PC-3 (cell line): ENCODE results near the gene GPHA2. TPM values are rescaled to one million over a fixed set of nuclear protein-coding genes. Genes with fewer than 3 reads are reported as not detected.
A peak's percentile ranks its signal among the peaks of the same experiment; 100 is the strongest.

ENCODE experiments used
- ATAC-seq: fragments of 200-7000 bp; cut with Tn5 transposase; 2 replicates; pipeline ENCODE4 v1.9.1; 2020; ENCODE audit warnings: mild to moderate bottlenecking, moderate library complexity
- BruUV-seq: library from RNA; stranded (reverse); fragments of 400-500 nt; replicated peaks from 2 replicates; lab custom pipeline; 2021; lab: Mats Ljungman, UMichigan
- CTCF ChIA-PET: fragments of 300-600 bp; sonication (Branson Sonifier 250); formaldehyde crosslinking; loops from one replicate; lab custom pipeline; 2022; ENCODE audit warnings: antibody characterized with exemption; lab: Charles Lee
- POLR2A ChIA-PET: fragments of 300-600 bp; sonication (Branson Sonifier 250); formaldehyde crosslinking; loops from one replicate; lab custom pipeline; 2022; ENCODE audit warnings: antibody characterized with exemption; ENCODE audit not compliant: unreplicated experiment; lab: Charles Lee
- DNase-seq: peaks from one replicate; pipeline ENCODE4 v3.0.0-alpha.2; 2015
- H2AFZ ChIP-seq: fragments of 300-600 bp; sonication (generic); 2 replicates; pipeline ENCODE4 v1.6.0; 2016; ENCODE audit warnings: antibody characterized with exemption, low read length
- H3F3A ChIP-seq: fragments of 300-600 bp; sonication (generic); one replicate; pipeline ENCODE4 v1.6.0; 2017; ENCODE audit warnings: antibody characterized with exemption, low read length, control low read depth, mild to moderate bottlenecking; ENCODE audit not compliant: unreplicated experiment
- H3K27ac ChIP-seq: fragments of 300-600 bp; sonication (generic); 2 replicates; pipeline ENCODE4 v1.5.1; 2016; ENCODE audit warnings: mild to moderate bottlenecking, low read length
- H3K27me3 ChIP-seq: fragments of 300-600 bp; sonication (generic); 2 replicates; pipeline ENCODE4 v1.6.1; 2016; ENCODE audit warnings: low read length, mixed read lengths
- H3K36me3 ChIP-seq: fragments of 300-600 bp; sonication (generic); 2 replicates; pipeline ENCODE4 v1.6.1; 2016; ENCODE audit warnings: low read depth, mixed run types, low read length, mixed read lengths
- H3K4me1 ChIP-seq: fragments of 300-600 bp; sonication (generic); 2 replicates; pipeline ENCODE4 v1.5.1; 2016; ENCODE audit warnings: low read length; ENCODE audit not compliant: insufficient read depth
- H3K4me2 ChIP-seq: fragments of 300-600 bp; sonication (generic); 2 replicates; pipeline ENCODE4 v1.6.0; 2016; ENCODE audit warnings: low read length
- H3K4me3 ChIP-seq: fragments of 300-600 bp; sonication (generic); 2 replicates; pipeline ENCODE4 v1.5.1; 2016; ENCODE audit warnings: mild to moderate bottlenecking, low read length, mixed read lengths
- H3K79me2 ChIP-seq: fragments of 300-600 bp; sonication (generic); 2 replicates; pipeline ENCODE4 v1.6.1; 2017; ENCODE audit warnings: low read length, mixed read lengths
- H3K9ac ChIP-seq: fragments of 300-600 bp; sonication (generic); 2 replicates; pipeline ENCODE4 v1.6.0; 2016; ENCODE audit warnings: mild to moderate bottlenecking, low read length
- H3K9me2 ChIP-seq: fragments of 300-600 bp; sonication (generic); replicated peaks from 2 replicates; pipeline ENCODE4 v1.6.1; 2016; ENCODE audit warnings: mixed run types, low read length, mixed read lengths
- H3K9me3 ChIP-seq: fragments of 300-600 bp; sonication (generic); 2 replicates; pipeline ENCODE4 v1.6.1; 2016; ENCODE audit warnings: low read length, mixed read lengths
- H4K20me1 ChIP-seq: fragments of 300-600 bp; sonication (generic); 2 replicates; pipeline ENCODE4 v1.6.1; 2016; ENCODE audit warnings: low read length, mixed read lengths
- CTCF ChIP-seq: fragments of 300-600 bp; sonication (generic); conservative IDR thresholded peaks from 2 replicates; pipeline ENCODE4 v1.5.1; 2017; ENCODE audit warnings: antibody characterized with exemption, low read depth, mild to moderate bottlenecking, low read length
- EZH2 ChIP-seq: fragments of 300-600 bp; sonication (generic); IDR thresholded peaks from one replicate; pipeline ENCODE4 v1.6.1; 2017; ENCODE audit warnings: antibody characterized with exemption, mild to moderate bottlenecking, low read length; ENCODE audit not compliant: unreplicated experiment
- EZH2phosphoT487 ChIP-seq: fragments of 300-600 bp; sonication (generic); IDR thresholded peaks from 2 replicates; pipeline ENCODE4 v1.6.1; 2018; ENCODE audit warnings: mild to moderate bottlenecking, antibody characterized with exemption, low read length, borderline replicate concordance
- intact Hi-C: fragments of 100-400 bp; cut with micrococcal nuclease; formaldehyde crosslinking; loops from 2 replicates; pipeline ENCODE4 v1.9.0; 2023
- microRNA-seq: library from miRNA; unstranded; fragments of <30 nt; microRNA quantifications from one replicate; pipeline ENCODE4 v1.1.0, GENCODE V29; 2020; ENCODE audit not compliant: unreplicated experiment
- total RNA-seq: library from RNA; depleted of rRNA; stranded (reverse); fragments of >200 nt; gene quantifications from 2 replicates; pipeline ENCODE4 v1.2.3, GENCODE V29; 2014; rRNA removed

Gene GPHA2
- total RNA-seq, 1 experiment from 2014 or later, result not detected

GRCh38 chr11:64887234-64887756 lies 48.4 kb downstream of the GPHA2 start:
- Histone ChIP-seq H3K27ac (no peak overlapping the region), H3K9ac (no peak overlapping the region), H3K27me3 (no peaks in the 10 kb centered on the region), H3K79me2 (no peaks in the 10 kb centered on the region), H3K4me3 (no peak overlapping the region), H3F3A (no peaks in the 10 kb centered on the region), H3K36me3 (no peaks in the 10 kb centered on the region), H4K20me1 (no peaks in the 10 kb centered on the region), H3K4me2 (peak overlapping the region; percentile 59; the same call in 1 of the 2 replicates), H2AFZ (peak overlapping the region; percentile 71), H3K9me3 (no peaks in the 10 kb centered on the region), H3K9me2 (no peaks in the 10 kb centered on the region), H3K4me1 (peaks cover 24% of the 10 kb centered on the region)
- ChIA-PET POLR2A (interaction anchor here (0.7 kb wide), 1 partner anchor 17 kb away, joined by 4 read pairs; no protein-coding TSS in a partner anchor), CTCF (interaction anchor here (0.6 to 1.1 kb wide), 2 partner anchors 39 to 40 kb away, joined by 4 to 17 read pairs; no protein-coding TSS in a partner anchor)
- intact Hi-C loops, result no loop called here
- no peak for ATAC-seq
- no peak for DNase-seq
- no peak for TF ChIP-seq EZH2phosphoT487
- no peak for TF ChIP-seq EZH2
- no peak for TF ChIP-seq CTCF
- BruUV-seq, result no TSS peak

DNA sequence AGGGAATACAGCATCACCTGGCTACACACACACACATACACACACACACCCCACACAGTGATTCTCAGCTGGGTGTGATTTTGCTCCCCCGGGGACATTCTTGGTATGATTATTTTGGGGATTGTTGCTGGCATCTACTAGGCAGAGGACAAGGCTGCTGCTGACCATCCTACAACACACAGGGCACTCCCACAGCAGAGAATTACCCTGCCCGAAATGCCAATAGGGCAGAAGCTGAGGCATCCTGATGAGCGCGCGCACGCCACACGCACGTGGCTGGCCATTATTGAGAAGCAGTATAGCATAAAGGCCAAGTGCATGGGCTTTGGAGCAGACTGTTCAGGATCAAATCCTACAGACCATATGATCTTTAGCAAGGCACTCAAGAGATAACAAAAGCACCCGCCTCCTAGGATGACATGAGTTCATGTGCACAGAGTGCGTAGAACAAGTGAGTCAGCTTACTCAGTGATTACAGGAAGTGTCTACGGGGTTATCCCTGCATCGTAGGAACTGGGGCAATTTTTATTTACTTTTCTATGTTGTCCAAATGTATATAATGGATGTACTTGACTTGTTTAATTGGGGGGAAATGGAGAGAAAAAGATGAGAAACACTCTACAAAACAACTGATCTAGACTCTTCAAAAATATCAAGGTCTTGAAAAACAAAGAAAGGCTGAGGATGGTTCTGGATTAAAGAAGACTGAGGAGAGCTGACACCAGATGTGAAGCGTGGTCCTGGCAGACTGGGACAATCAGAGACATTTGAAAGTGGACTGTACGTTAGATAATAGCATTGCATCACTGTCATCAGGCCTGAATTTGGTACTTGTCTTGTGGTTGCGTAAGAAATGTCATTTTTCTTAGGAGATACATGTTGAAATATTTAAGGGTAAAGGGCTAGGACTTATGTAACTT lies 50.1 kb downstream of the GPHA2 start:
- intact Hi-C loops, result no loop called here
- H3K4me2 ChIP-seq, result peak overlapping the region; percentile 36
- ATAC-seq, result peak; percentile 61
- no peaks in the 10 kb centered on the region for H3K9me2 ChIP-seq
- H3K27ac ChIP-seq, result no peak overlapping the region
- no peak overlapping the region for H3K9ac ChIP-seq
- ChIA-PET CTCF (no interaction called here), POLR2A (interaction anchor here (0.5 kb wide), 1 partner anchor 108 kb away, joined by 3 read pairs; no protein-coding TSS in a partner anchor)
- no TSS peak for BruUV-seq
- H2AFZ ChIP-seq, result peak overlapping the region; percentile 31; the same call in 1 of the 2 replicates
- H4K20me1 ChIP-seq, result no peaks in the 10 kb centered on the region
- peaks cover 24% of the 10 kb centered on the region for H3K4me1 ChIP-seq
- H3K36me3 ChIP-seq, result no peaks in the 10 kb centered on the region
- no peaks in the 10 kb centered on the region for H3F3A ChIP-seq
- H3K9me3 ChIP-seq, result no peaks in the 10 kb centered on the region
- no peaks in the 10 kb centered on the region for H3K27me3 ChIP-seq
- peak; percentile 67 for DNase-seq
- H3K79me2 ChIP-seq, result no peaks in the 10 kb centered on the region
- no peak overlapping the region for H3K4me3 ChIP-seq
- TF ChIP-seq CTCF (no peak), EZH2phosphoT487 (no peak)

Small RNA genes within 50 kb of the gene (microRNA-seq; reads per million reads assigned to microRNA genes)
- not detected for gene MIR6749
- gene MIR6750, result 3.3 reads per million, percentile 9 among the genes with 10 or more reads in this experiment

Other genes starting within 250 kb of the GPHA2 start
- not detected in 2 replicates for gene NRXN2, start 212.7 kb downstream of the GPHA2 start, total RNA-seq
- not detected in 2 replicates for gene RASGRP2, start 191.8 kb downstream of the GPHA2 start, total RNA-seq
- gene PYGM, start 175.9 kb downstream of the GPHA2 start, total RNA-seq, result 0.95 and 1.3 TPM in 2 replicates
- gene SF1, start 157.4 kb downstream of the GPHA2 start, total RNA-seq, result 209 and 217 TPM in 2 replicates
- 55.6 and 57.0 TPM in 2 replicates for gene MAP4K2, start 132.7 kb downstream of the GPHA2 start, total RNA-seq
- 46.1 and 54.1 TPM in 2 replicates for gene MEN1, start 125.3 kb downstream of the GPHA2 start, total RNA-seq
- gene CDC42BPG, start 91.2 kb downstream of the GPHA2 start, total RNA-seq, result 14.5 and 30.5 TPM in 2 replicates
- gene EHD1, start 57.3 kb downstream of the GPHA2 start, total RNA-seq, result 340 and 370 TPM in 2 replicates
- 45.6 and 51.4 TPM in 2 replicates for gene ATG2A, start 18.7 kb downstream of the GPHA2 start, total RNA-seq
- 24.9 and 31.3 TPM in 2 replicates for gene PPP2R5B, start 11.2 kb downstream of the GPHA2 start, total RNA-seq
- gene MAJIN, start 36.2 kb upstream of the GPHA2 start, total RNA-seq, result not detected in 2 replicates
- 0.52 TPM in 1 of 2 replicates, not detected in the other for gene BATF2, start 61.1 kb upstream of the GPHA2 start, total RNA-seq
- 86.0 and 107 TPM in 2 replicates for gene ARL2, start 78.3 kb upstream of the GPHA2 start, total RNA-seq
- 15.1 and 40.4 TPM in 2 replicates for gene SNX15, start 91.5 kb upstream of the GPHA2 start, total RNA-seq
- 61.0 and 82.0 TPM in 2 replicates for gene SAC3D1, start 105.3 kb upstream of the GPHA2 start, total RNA-seq
- gene NAALADL1, start 122.7 kb upstream of the GPHA2 start, total RNA-seq, result 0.47 TPM in 1 of 2 replicates, not detected in the other
- gene CDCA5, start 148.1 kb upstream of the GPHA2 start, total RNA-seq, result 67.1 and 73.4 TPM in 2 replicates
- gene ZFPL1, start 148.3 kb upstream of the GPHA2 start, total RNA-seq, result 98.7 and 103 TPM in 2 replicates
- gene VPS51, start 160.3 kb upstream of the GPHA2 start, total RNA-seq, result 414 and 743 TPM in 2 replicates
- gene TM7SF2, start 176.0 kb upstream of the GPHA2 start, total RNA-seq, result 38.4 and 44.2 TPM in 2 replicates
- gene ZNHIT2, start 181.8 kb upstream of the GPHA2 start, total RNA-seq, result 48.2 and 59.0 TPM in 2 replicates
- gene FAU, start 186.2 kb upstream of the GPHA2 start, total RNA-seq, result 1,119 and 1,157 TPM in 2 replicates
- gene MRPL49, start 186.4 kb upstream of the GPHA2 start, total RNA-seq, result 163 and 183 TPM in 2 replicates
- 22.3 and 33.2 TPM in 2 replicates for gene SYVN1, start 198.6 kb upstream of the GPHA2 start, total RNA-seq
- not detected in 2 replicates for gene SPDYC, start 234.3 kb upstream of the GPHA2 start, total RNA-seq
- gene CAPN1, start 246.0 kb upstream of the GPHA2 start, total RNA-seq, result 307 and 407 TPM in 2 replicates